Measurements from ENCODE around the gene ZNHIT3. TPM values are rescaled to one million over a fixed set of nuclear protein-coding genes. Genes with fewer than 3 reads are reported as not detected.

Gene ZNHIT3
- polyA plus RNA-seq, 2 of the 4 experiments (the other 2 are of a cell fraction), result 117 to 166 TPM

DNA sequence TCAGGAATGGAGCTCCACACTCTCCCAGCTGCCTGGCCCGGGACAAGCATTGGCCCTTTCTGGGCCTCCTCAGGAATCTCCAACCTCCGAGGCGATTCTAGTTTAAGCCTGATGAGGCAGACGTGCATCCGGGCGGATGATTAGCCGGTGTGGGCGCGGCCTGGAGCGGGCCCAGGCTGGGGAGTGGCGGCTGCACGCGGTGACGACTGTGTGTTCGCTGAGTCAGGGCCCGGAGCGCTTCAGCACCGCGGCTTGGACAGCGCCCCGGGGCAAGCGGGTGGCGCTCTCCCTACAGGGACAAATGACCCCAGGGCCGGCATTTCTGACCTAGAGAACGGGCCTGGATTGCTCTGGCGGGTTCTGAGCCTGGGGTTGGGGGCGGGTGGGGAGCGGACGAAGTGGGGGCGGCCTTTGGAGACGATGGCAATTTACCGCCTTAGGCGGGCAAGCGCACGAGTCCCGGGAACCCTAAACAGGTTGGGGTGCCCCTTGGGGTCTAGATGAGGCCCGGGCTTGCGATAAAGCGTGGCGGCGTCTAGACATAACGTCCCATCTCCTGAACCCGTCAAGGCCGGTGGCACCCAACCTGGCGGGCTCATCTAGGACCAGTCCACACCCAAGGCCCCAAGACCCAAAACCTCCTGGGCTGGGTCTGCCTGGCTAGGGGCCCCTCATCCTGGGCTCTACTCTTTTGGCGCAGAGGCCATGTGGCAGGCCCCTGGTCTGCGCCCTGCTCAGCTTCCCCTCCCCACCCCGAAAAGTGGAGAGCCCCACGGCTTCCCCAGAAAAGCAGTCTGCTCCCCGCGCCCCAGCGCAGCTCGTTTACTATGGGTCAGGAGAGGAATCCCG, 22.3 kb upstream of the ZNHIT3 start (continued):
- TF ChIP-seq, protein P1, sequence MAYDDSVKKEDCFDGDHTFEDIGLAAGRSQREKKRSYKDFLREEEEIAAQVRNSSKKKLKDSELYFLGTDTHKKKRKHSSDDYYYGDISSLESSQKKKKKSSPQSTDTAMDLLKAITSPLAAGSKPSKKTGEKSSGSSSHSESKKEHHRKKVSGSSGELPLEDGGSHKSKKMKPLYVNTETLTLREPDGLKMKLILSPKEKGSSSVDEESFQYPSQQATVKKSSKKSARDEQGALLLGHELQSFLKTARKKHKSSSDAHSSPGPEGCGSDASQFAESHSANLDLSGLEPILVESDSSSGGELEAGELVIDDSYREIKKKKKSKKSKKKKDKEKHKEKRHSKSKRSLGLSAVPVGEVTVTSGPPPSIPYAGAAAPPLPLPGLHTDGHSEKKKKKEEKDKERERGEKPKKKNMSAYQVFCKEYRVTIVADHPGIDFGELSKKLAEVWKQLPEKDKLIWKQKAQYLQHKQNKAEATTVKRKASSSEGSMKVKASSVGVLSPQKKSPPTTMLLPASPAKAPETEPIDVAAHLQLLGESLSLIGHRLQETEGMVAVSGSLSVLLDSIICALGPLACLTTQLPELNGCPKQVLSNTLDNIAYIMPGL (CRISPR knock-in tag; IDR thresholded peaks at IDR 0.05; ENCODE audit: borderline replicate concordance), result no peak
- TF ChIP-seq NFE2L2 (conservative IDR thresholded peaks at IDR 0.05; ENCODE audit: low read length) (no peak), JUNB (IDR thresholded peaks at IDR 0.05) (no peak)

DNA sequence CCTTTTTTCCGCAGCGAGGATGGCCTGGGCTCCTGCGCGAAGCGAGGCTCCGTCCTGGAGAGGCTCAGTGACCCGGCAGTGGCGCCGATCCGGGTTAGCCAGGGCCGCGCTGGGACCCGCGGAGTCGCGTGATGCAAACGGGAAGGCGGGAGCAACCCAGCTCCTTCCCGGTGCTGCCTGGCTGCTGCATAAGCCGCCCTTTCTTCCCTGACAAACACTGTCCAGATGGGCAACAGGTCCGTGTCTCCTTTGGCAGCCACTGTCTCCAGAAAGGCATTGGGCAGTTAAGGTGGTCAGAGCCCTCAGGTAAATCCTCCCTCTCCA, 21.8 kb upstream of the ZNHIT3 start:
- no peak overlapping the region for H3K4me3 ChIP-seq
- 30% methylated on average over 19 of the region's 21 CpGs for WGBS (ENCODE audit: missing lambda C conversion rate)
- FAIRE-seq (no peak), ATAC-seq (no peak), DNase-seq (ENCODE audit: low read depth in 1 of 2, low spot score in 1 of 2) (no peak)
- ChIA-PET POLR2A (no interaction called here), CTCF (interaction anchor here (1.0 to 7.5 kb wide), 2 partner anchors 10 to 18 kb away, joined by 3 to 54 read pairs; no protein-coding TSS in a partner anchor)
- H3K4me1 ChIP-seq, result no peaks in the 10 kb centered on the region
- no peaks in the 10 kb centered on the region for H3K9me3 ChIP-seq
- no peak overlapping the region for H3K4me2 ChIP-seq
- H3K27ac ChIP-seq, result no peak overlapping the region
- TF ChIP-seq RARB (CRISPR knock-in tag; IDR thresholded peaks at IDR 0.05), result no peak
- TF ChIP-seq, protein P2, sequence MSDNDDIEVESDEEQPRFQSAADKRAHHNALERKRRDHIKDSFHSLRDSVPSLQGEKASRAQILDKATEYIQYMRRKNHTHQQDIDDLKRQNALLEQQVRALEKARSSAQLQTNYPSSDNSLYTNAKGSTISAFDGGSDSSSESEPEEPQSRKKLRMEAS (IDR thresholded peaks at IDR 0.05), result no peak
- TF ChIP-seq HOXA7 (CRISPR knock-in tag; IDR thresholded peaks at IDR 0.05), result no peak
- no peak for TF ChIP-seq ZC3H11A (IDR thresholded peaks at IDR 0.05)
- TF ChIP-seq, protein P1 (CRISPR knock-in tag; IDR thresholded peaks at IDR 0.05; ENCODE audit: borderline replicate concordance), result no peak
- TF ChIP-seq, protein P3, sequence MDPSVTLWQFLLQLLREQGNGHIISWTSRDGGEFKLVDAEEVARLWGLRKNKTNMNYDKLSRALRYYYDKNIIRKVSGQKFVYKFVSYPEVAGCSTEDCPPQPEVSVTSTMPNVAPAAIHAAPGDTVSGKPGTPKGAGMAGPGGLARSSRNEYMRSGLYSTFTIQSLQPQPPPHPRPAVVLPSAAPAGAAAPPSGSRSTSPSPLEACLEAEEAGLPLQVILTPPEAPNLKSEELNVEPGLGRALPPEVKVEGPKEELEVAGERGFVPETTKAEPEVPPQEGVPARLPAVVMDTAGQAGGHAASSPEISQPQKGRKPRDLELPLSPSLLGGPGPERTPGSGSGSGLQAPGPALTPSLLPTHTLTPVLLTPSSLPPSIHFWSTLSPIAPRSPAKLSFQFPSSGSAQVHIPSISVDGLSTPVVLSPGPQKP (IDR thresholded peaks at IDR 0.05; ENCODE audit: low read depth, low read length), result no peak
- TF ChIP-seq, protein P4, sequence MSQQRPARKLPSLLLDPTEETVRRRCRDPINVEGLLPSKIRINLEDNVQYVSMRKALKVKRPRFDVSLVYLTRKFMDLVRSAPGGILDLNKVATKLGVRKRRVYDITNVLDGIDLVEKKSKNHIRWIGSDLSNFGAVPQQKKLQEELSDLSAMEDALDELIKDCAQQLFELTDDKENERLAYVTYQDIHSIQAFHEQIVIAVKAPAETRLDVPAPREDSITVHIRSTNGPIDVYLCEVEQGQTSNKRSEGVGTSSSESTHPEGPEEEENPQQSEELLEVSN (IDR thresholded peaks at IDR 0.05; ENCODE audit: borderline replicate concordance, low read depth), result no peak
- TF ChIP-seq, protein P5, sequence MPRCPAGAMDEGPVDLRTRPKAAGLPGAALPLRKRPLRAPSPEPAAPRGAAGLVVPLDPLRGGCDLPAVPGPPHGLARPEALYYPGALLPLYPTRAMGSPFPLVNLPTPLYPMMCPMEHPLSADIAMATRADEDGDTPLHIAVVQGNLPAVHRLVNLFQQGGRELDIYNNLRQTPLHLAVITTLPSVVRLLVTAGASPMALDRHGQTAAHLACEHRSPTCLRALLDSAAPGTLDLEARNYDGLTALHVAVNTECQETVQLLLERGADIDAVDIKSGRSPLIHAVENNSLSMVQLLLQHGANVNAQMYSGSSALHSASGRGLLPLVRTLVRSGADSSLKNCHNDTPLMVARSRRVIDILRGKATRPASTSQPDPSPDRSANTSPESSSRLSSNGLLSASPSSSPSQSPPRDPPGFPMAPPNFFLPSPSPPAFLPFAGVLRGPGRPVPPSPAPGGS (IDR thresholded peaks at IDR 0.05), result no peak
- TF ChIP-seq, protein P6, sequence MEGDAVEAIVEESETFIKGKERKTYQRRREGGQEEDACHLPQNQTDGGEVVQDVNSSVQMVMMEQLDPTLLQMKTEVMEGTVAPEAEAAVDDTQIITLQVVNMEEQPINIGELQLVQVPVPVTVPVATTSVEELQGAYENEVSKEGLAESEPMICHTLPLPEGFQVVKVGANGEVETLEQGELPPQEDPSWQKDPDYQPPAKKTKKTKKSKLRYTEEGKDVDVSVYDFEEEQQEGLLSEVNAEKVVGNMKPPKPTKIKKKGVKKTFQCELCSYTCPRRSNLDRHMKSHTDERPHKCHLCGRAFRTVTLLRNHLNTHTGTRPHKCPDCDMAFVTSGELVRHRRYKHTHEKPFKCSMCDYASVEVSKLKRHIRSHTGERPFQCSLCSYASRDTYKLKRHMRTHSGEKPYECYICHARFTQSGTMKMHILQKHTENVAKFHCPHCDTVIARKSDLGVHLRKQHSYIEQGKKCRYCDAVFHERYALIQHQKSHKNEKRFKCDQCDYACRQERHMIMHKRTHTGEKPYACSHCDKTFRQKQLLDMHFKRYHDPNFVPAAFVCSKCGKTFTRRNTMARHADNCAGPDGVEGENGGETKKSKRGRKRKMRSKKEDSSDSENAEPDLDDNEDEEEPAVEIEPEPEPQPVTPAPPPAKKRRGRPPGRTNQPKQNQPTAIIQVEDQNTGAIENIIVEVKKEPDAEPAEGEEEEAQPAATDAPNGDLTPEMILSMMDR (IDR thresholded peaks at IDR 0.05), result no peak
- TF ChIP-seq RCOR1 (IDR thresholded peaks at IDR 0.05; ENCODE audit: low read depth, low read length), result no peak
- TF ChIP-seq HOXB13 (CRISPR knock-in tag; IDR thresholded peaks at IDR 0.05; ENCODE audit: low read depth), result no peak
- no peak for TF ChIP-seq TFCP2L1 (CRISPR knock-in tag; IDR thresholded peaks at IDR 0.05)
- TF ChIP-seq RFX5 (IDR thresholded peaks at IDR 0.05), result no peak
- TF ChIP-seq CHD2 (IDR thresholded peaks at IDR 0.05; ENCODE audit: low read length, partially characterized antibody), result no peak
- TF ChIP-seq MAZ (IDR thresholded peaks at IDR 0.05; ENCODE audit: borderline replicate concordance, low read depth, low read length), result no peak
